GM18511 (cell line): ENCODE data around the gene ITGB6.
A peak's percentile ranks its signal among the peaks of the same experiment; 100 is the strongest.
"Not testable (repeated sequence)": the region's sequence is repeated elsewhere in the genome, so short reads cannot be mapped to it uniquely, and the experiment has no call there.

ENCODE experiments used
- ATAC-seq: cut with Tn5 transposase; IDR thresholded peaks from one replicate; pipeline ENCODE4 v1.9.1; 2021; ENCODE audit warnings: mild to moderate bottlenecking, moderate library complexity; ENCODE audit not compliant: unreplicated experiment

ITGB6 gene

GRCh38 chr2:160197587-160197986 lies 2.5 kb downstream of the ITGB6 start:
- no peak for ATAC-seq

- ATAC-seq, result no peak
Measured at GRCh38 chr2:160194946-160195345, 5.1 kb downstream of the ITGB6 start.

GRCh38 chr2:160194351-160194750 lies 5.7 kb downstream of the ITGB6 start:
- no peak for ATAC-seq

- not testable (repeated sequence) for ATAC-seq
Measured at GRCh38 chr2:160181146-160181836, 18.8 kb downstream of the ITGB6 start.

GRCh38 chr2:160180690-160181089 lies 19.4 kb downstream of the ITGB6 start:
- not testable (repeated sequence) for ATAC-seq

- ATAC-seq, result no peak
Measured at GRCh38 chr2:160180172-160180571, 19.9 kb downstream of the ITGB6 start.

GRCh38 chr2:160175169-160176134 lies 24.6 kb downstream of the ITGB6 start:
- ATAC-seq, result no peak

- ATAC-seq, result no peak
Measured at GRCh38 chr2:160174322-160174721, 25.8 kb downstream of the ITGB6 start.

GRCh38 chr2:160169988-160170387 lies 30.1 kb downstream of the ITGB6 start:
- ATAC-seq, result no peak

GRCh38 chr2:160169471-160169870 lies 30.6 kb downstream of the ITGB6 start:
- no peak for ATAC-seq

GRCh38 chr2:160168878-160169277 lies 31.2 kb downstream of the ITGB6 start:
- no peak for ATAC-seq

- ATAC-seq, result no peak
Measured at GRCh38 chr2:160167089-160167740, 32.9 kb downstream of the ITGB6 start.

- ATAC-seq, result no peak
Measured at GRCh38 chr2:160165996-160166395, 34.1 kb downstream of the ITGB6 start.

GRCh38 chr2:160165081-160165480 lies 35.0 kb downstream of the ITGB6 start:
- ATAC-seq, result no peak

GRCh38 chr2:160157861-160158829 lies 41.9 kb downstream of the ITGB6 start:
- ATAC-seq, result no peak

- ATAC-seq, result peak; percentile 61
Measured at GRCh38 chr2:160156665-160157064, 43.4 kb downstream of the ITGB6 start.

GRCh38 chr2:160156100-160156499 lies 44.0 kb downstream of the ITGB6 start:
- ATAC-seq, result no peak

- ATAC-seq, result not testable (repeated sequence)
Measured at GRCh38 chr2:160148419-160148818, 51.7 kb downstream of the ITGB6 start.

GRCh38 chr2:160145471-160145870 lies 54.6 kb downstream of the ITGB6 start:
- ATAC-seq, result no peak

GRCh38 chr2:160144280-160144990 lies 55.6 kb downstream of the ITGB6 start:
- no peak for ATAC-seq
